A673 (cell line): ENCODE measurements around the gene CFAP65. TPM values are rescaled to one million over a fixed set of nuclear protein-coding genes. Genes with fewer than 3 reads are reported as not detected.

Experiments used
- BruUV-seq: library from RNA; stranded (reverse); fragments of 400-500 nt; replicated peaks from 2 replicates; lab custom pipeline; 2021; lab: Mats Ljungman, UMichigan
- CTCF ChIA-PET: fragments of 300-600 bp; sonication (Branson Sonifier 250); formaldehyde crosslinking; loops from one replicate; lab custom pipeline; 2022; ENCODE audit warnings: antibody characterized with exemption; lab: Charles Lee
- POLR2A ChIA-PET: fragments of 300-600 bp; sonication (Branson Sonifier 250); formaldehyde crosslinking; loops from one replicate; lab custom pipeline; 2022; ENCODE audit warnings: antibody characterized with exemption; ENCODE audit not compliant: low non-redundant PET; lab: Charles Lee
- DNase-seq: peaks from one replicate; pipeline ENCODE4 v3.0.0-alpha.2; 2015; ENCODE audit warnings: low spot score
- H3K27ac ChIP-seq: fragments of 200-600 bp; sonication (generic); 2 replicates; pipeline ENCODE4 v1.5.1; 2016; ENCODE audit warnings: mixed run types, low read depth, mild to moderate bottlenecking, mixed read lengths, antibody characterized with exemption, low read length; ENCODE audit not compliant: poor library complexity, severe bottlenecking
- H3K27me3 ChIP-seq: fragments of 200-600 bp; sonication (generic); replicated peaks from 2 replicates; pipeline ENCODE4 v1.6.1; 2017; ENCODE audit warnings: mixed run types, low read depth, mild to moderate bottlenecking, mixed read lengths, antibody characterized with exemption, low read length; ENCODE audit not compliant: insufficient read depth, poor library complexity
- H3K36me3 ChIP-seq: fragments of 200-600 bp; sonication (generic); 2 replicates; pipeline ENCODE4 v1.6.1; 2016; ENCODE audit warnings: mixed run types, mild to moderate bottlenecking, mixed read lengths, antibody characterized with exemption, low read length; ENCODE audit not compliant: insufficient read depth, poor library complexity, severe bottlenecking
- H3K4me1 ChIP-seq: fragments of 200-600 bp; sonication (generic); 2 replicates; pipeline ENCODE4 v1.6.1; 2017; ENCODE audit warnings: mixed run types, mild to moderate bottlenecking, mixed read lengths, antibody characterized with exemption, low read length; ENCODE audit not compliant: insufficient read depth, poor library complexity, severe bottlenecking
- H3K4me3 ChIP-seq: fragments of 200-600 bp; sonication (generic); 2 replicates; pipeline ENCODE4 v1.5.1; 2016; ENCODE audit warnings: low read depth, mixed run types, mild to moderate bottlenecking, mixed read lengths, low read length; ENCODE audit not compliant: poor library complexity, severe bottlenecking
- H3K9me3 ChIP-seq: fragments of 200-600 bp; sonication (generic); 2 replicates; pipeline ENCODE4 v1.6.1; 2016; ENCODE audit warnings: mixed run types, low read depth, mild to moderate bottlenecking, mixed read lengths, antibody characterized with exemption, low read length; ENCODE audit not compliant: poor library complexity, severe bottlenecking
- EZH2 ChIP-seq: fragments of 200-600 bp; sonication (generic); IDR thresholded peaks from 2 replicates; pipeline ENCODE4 v1.6.1; 2017; ENCODE audit warnings: borderline replicate concordance, low read depth, mild to moderate bottlenecking, mixed read lengths, antibody characterized with exemption, low read length; ENCODE audit not compliant: poor library complexity, severe bottlenecking
- intact Hi-C: fragments of 100-400 bp; cut with micrococcal nuclease; formaldehyde crosslinking; loops from one replicate; pipeline ENCODE4 v1.10.0; 2022; ENCODE audit not compliant: unreplicated experiment
- total RNA-seq: library from RNA; stranded (reverse); gene quantifications from 2 replicates; pipeline ENCODE4 v1.2.3, GENCODE V29; 2021
- TF ChIP-seq, protein P1 (sequence below): fragments of 300-800, 200-600 bp; sonication (generic); conservative IDR thresholded peaks from 2 replicates; pipeline ENCODE4 v1.5.1; 2017; ENCODE audit warnings: low read depth, mild to moderate bottlenecking, antibody characterized with exemption, low read length, moderate library complexity, mixed read lengths

Gene CFAP65
- total RNA-seq, 1 experiment from 2014 or later = 0.13 TPM

DNA sequence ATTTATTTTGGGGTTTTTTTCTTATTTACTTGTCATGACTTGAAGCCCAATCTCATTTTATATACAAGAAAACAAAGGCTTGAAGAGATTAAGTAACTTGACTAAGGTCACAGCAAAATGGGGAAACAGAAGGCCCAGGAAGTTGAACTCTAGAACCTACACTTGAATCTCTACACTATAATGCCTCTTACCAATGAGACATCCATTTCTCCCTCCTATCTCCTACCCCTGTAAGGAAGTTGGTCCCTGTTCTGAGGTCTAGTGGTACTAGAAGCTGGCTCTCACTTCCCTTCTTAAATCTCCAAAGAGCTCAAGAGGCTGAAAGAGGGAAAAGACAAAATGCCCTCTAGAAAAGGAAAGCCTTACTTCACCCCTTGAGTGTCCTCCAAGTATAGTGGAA lies 44.9 kb upstream of the CFAP65 start:
- DNase-seq = no peak
- intact Hi-C loops = no loop called here
- no peak overlapping the region for H3K4me3 ChIP-seq
- H3K27ac ChIP-seq = no peak overlapping the region
- no peaks in the 10 kb centered on the region for H3K9me3 ChIP-seq
- no peaks in the 10 kb centered on the region for H3K27me3 ChIP-seq
- no peaks in the 10 kb centered on the region for H3K4me1 ChIP-seq
- ChIA-PET CTCF (no interaction called here), POLR2A (no interaction called here)
- no TSS peak for BruUV-seq
- TF ChIP-seq, protein P1, sequence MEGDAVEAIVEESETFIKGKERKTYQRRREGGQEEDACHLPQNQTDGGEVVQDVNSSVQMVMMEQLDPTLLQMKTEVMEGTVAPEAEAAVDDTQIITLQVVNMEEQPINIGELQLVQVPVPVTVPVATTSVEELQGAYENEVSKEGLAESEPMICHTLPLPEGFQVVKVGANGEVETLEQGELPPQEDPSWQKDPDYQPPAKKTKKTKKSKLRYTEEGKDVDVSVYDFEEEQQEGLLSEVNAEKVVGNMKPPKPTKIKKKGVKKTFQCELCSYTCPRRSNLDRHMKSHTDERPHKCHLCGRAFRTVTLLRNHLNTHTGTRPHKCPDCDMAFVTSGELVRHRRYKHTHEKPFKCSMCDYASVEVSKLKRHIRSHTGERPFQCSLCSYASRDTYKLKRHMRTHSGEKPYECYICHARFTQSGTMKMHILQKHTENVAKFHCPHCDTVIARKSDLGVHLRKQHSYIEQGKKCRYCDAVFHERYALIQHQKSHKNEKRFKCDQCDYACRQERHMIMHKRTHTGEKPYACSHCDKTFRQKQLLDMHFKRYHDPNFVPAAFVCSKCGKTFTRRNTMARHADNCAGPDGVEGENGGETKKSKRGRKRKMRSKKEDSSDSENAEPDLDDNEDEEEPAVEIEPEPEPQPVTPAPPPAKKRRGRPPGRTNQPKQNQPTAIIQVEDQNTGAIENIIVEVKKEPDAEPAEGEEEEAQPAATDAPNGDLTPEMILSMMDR = no peak
- TF ChIP-seq EZH2 = no peak
- H3K36me3 ChIP-seq = no peaks in the 10 kb centered on the region

DNA sequence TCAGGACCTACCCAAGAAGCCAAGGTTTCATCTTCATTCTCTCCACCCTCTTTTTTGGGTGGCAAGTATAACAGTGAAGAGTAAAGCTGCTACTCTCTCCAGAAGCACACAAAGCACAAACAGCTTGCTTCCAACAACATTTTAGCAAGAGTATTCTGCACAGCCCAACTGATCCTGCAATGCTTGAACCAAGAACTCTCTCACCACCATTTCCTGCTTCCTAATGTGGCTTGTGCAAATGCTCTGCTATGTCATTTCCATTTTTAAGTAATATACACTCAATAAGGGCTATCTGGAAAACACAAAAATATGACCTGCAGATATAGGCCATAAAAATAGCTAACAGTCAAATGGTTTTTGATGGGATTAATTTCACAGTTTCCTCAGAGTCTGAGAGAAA lies 43.5 kb upstream of the CFAP65 start:
- no peak for DNase-seq
- Histone ChIP-seq H3K4me3 (no peak overlapping the region), H3K4me1 (no peaks in the 10 kb centered on the region), H3K36me3 (no peaks in the 10 kb centered on the region), H3K9me3 (no peaks in the 10 kb centered on the region), H3K27me3 (no peaks in the 10 kb centered on the region), H3K27ac (no peak overlapping the region)
- BruUV-seq = no TSS peak
- intact Hi-C loops = no loop called here
- ChIA-PET POLR2A (no interaction called here), CTCF (interaction anchor here (0.6 kb wide), 1 partner anchor 9 kb away, joined by 6 read pairs; no protein-coding TSS in a partner anchor)
- TF ChIP-seq, protein P1 = no peak
- TF ChIP-seq EZH2 = no peak

DNA sequence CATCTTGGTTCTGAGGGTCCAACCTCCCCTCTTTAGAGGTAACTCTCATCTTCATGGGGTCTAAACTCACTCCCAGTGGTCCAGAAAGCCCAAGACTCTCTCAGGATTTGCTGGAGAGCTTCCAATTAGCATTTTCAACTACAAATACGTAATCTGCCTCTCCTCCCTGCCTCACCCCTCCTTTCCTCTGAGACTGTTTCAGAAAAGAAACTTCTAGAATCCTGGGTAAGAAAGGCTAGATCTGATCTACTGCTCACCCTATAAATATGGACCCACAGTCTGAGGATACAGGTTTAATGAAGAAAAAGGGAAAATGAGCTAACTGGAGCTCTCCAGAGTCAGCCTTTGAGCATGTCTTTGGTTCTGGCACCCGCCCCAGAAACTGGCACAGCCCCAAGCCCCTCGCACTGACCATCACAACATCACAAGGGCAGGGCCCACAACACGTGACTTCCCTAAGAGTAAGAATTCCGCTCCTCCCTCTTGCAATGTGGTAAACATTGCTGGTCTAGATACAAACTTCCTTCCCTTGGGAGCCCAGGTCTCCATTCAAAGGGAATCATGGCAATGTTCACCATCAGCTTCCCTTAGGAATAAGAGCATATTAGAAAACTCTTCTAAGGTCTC lies 41.1 kb upstream of the CFAP65 start:
- POLR2A ChIA-PET = no interaction called here
- intact Hi-C loops = no loop called here
- no TSS peak for BruUV-seq
- no peaks in the 10 kb centered on the region for H3K27me3 ChIP-seq
- CTCF ChIA-PET = interaction anchor here (0.6 to 0.9 kb wide), 3 partner anchors 9 to 136 kb away, joined by 3 read pairs; no protein-coding TSS in a partner anchor
- H3K4me1 ChIP-seq = no peaks in the 10 kb centered on the region
- H3K9me3 ChIP-seq = no peaks in the 10 kb centered on the region
- no peak for TF ChIP-seq EZH2
- TF ChIP-seq, protein P1 = no peak
- no peak overlapping the region for H3K27ac ChIP-seq
- no peaks in the 10 kb centered on the region for H3K36me3 ChIP-seq
- H3K4me3 ChIP-seq = no peak overlapping the region
- DNase-seq = no peak
